Stimulated activated CD8-positive, alpha-beta memory T cell treated with anti-CD3 and anti-CD28 coated beads, Interleukin-7, amount 100 ng/mL, for 24 hours (primary cell): Measurements from ENCODE around the gene UTP25.

ENCODE experiments used
- DNase-seq: peaks from one replicate; pipeline ENCODE4 v3.0.0-alpha.2; 2020; ENCODE audit warnings: low read depth

The UTP25 gene

GRCh38 chr1:209805875-209806760, 21.7 kb upstream of the UTP25 start, which contains the start of gene IRF6:
IRF6 (minus strand) TSS chr1:209806142; CDS start chr1:209801413, 4,729 bp downstream.
- DNase-seq = no peak

GRCh38 chr1:209807509-209807908, 20.3 kb upstream of the UTP25 start:
- no peak for DNase-seq

GRCh38 chr1:209808059-209808581, 19.7 kb upstream of the UTP25 start:
- DNase-seq = no peak

- no peak for DNase-seq
These were observed 18.2 kb upstream of the UTP25 start for GRCh38 chr1:209809611-209810010.

- DNase-seq = no peak
These were observed 17.0 kb upstream of the UTP25 start for GRCh38 chr1:209810783-209811182.

GRCh38 chr1:209813902-209814301, 13.9 kb upstream of the UTP25 start:
- no peak for DNase-seq

GRCh38 chr1:209815490-209815889, 12.3 kb upstream of the UTP25 start:
- no peak for DNase-seq

- DNase-seq = no peak
These were observed 11.8 kb upstream of the UTP25 start for GRCh38 chr1:209815931-209816341.

GRCh38 chr1:209816923-209817322, 10.8 kb upstream of the UTP25 start:
- no peak for DNase-seq

- DNase-seq = no peak
These were observed 10.1 kb upstream of the UTP25 start for GRCh38 chr1:209817691-209818090.

- DNase-seq = no peak
These were observed 8.7 kb upstream of the UTP25 start for GRCh38 chr1:209819058-209819457.

GRCh38 chr1:209820986-209821385, 6.8 kb upstream of the UTP25 start:
- no peak for DNase-seq

- no peak for DNase-seq
These were observed 5.1 kb upstream of the UTP25 start for GRCh38 chr1:209822706-209823105.

- no peak for DNase-seq
These were observed 4.4 kb upstream of the UTP25 start for GRCh38 chr1:209823143-209824041.

GRCh38 chr1:209825591-209826434, 2.0 kb upstream of the UTP25 start:
- no peak for DNase-seq

GRCh38 chr1:209829716-209830115, 1.9 kb downstream of the UTP25 start:
- no peak for DNase-seq

GRCh38 chr1:209830722-209831121, 3.0 kb downstream of the UTP25 start:
- DNase-seq = no peak

- DNase-seq = no peak
These were observed 3.8 kb downstream of the UTP25 start for GRCh38 chr1:209831615-209832014.

- DNase-seq = no peak
These were observed 8.1 kb downstream of the UTP25 start for GRCh38 chr1:209835782-209836298.

- DNase-seq = no peak
These were observed 9.9 kb downstream of the UTP25 start for GRCh38 chr1:209837671-209838070.

- no peak for DNase-seq
These were observed 10.8 kb downstream of the UTP25 start for GRCh38 chr1:209838537-209838936.
